ENCODE measurements around the gene DBT. TPM values are rescaled to one million over a fixed set of nuclear protein-coding genes. Genes with fewer than 3 reads are reported as not detected.

Gene DBT
- total and polyA plus RNA-seq, 2 of the 8 experiments (the other 6 are each of a cell fraction or from before 2014, with no cell fraction given): 3.3 to 24.6 TPM

GRCh38 chr1:100206301-100206700, 43.3 kb downstream of the DBT start:
- no peak overlapping the region for H2AK5ac ChIP-seq (ENCODE audit: low read depth, low read length)
- H3K23me2 ChIP-seq (ENCODE audit: low read depth, low read length): no peaks in the 10 kb centered on the region; the same call in 1 of the 2 replicates
- H3K4me2 ChIP-seq (ENCODE audit: insufficient read depth in 1 of 2, low read depth in 2 of 2, low read length in 2 of 2): no peak overlapping the region
- H3K18ac ChIP-seq (ENCODE audit: extremely low read depth, low read length): no peak overlapping the region
- H3K79me2 ChIP-seq (ENCODE audit: control insufficient read depth in 1 of 2, insufficient read depth in 2 of 2, low read length in 2 of 2): no peaks in the 10 kb centered on the region
- no peak overlapping the region for H3K23ac ChIP-seq (ENCODE audit: insufficient read length)
- H2BK5ac ChIP-seq (ENCODE audit: low read depth, low read length): no peak overlapping the region
- H3K14ac ChIP-seq (ENCODE audit: insufficient read length): no peak overlapping the region
- H3K9ac ChIP-seq (replicated peaks in 1 of 4; ENCODE audit: extremely low read depth in 1 of 4, low read depth in 3 of 4, low read length in 3 of 4): no peak overlapping the region
- H3K4me3 ChIP-seq (ENCODE audit: extremely low read depth in 1 of 4, insufficient read depth in 2 of 4, low read depth in 3 of 4, low read length in 4 of 4): no peak overlapping the region
- no peak overlapping the region for H2BK120ac ChIP-seq (replicated peaks; ENCODE audit: low read depth, low read length)
- no peaks in the 10 kb centered on the region for H3K79me1 ChIP-seq (ENCODE audit: low read depth, low read length)
- H4K8ac ChIP-seq (ENCODE audit: extremely low read depth, insufficient read depth, low read length): no peak overlapping the region
- H2AFZ ChIP-seq (ENCODE audit: low read length): no peak overlapping the region
- no peaks in the 10 kb centered on the region for H3K4me1 ChIP-seq (replicated peaks in 1 of 4; ENCODE audit: control insufficient read depth in 3 of 4, insufficient read depth in 4 of 4, low read length in 3 of 4)
- H3K9me3 ChIP-seq (ENCODE audit: insufficient read depth in 2 of 2, low read depth in 1 of 2, low read length in 1 of 2): no peaks in the 10 kb centered on the region
- FAIRE-seq (no peak), DNase-seq (ENCODE audit: low read depth in 1 of 2, low spot score in 2 of 2) (no peak)
- H3K4ac ChIP-seq (replicated peaks; ENCODE audit: insufficient read length, low read depth, low read length): no peak overlapping the region
- ChIA-PET POLR2A (ENCODE audit: partially characterized antibody) (no interaction called here), CTCF (ENCODE audit: partially characterized antibody) (interaction anchor here (1.1 kb wide), 1 partner anchor 232 kb away, joined by 3 read pairs; no protein-coding TSS in a partner anchor)
- no peak overlapping the region for H3K56ac ChIP-seq (replicated peaks; ENCODE audit: insufficient read length, low read depth, low read length)
- H3K36me3 ChIP-seq (ENCODE audit: control insufficient read depth in 2 of 4, insufficient read depth in 4 of 4, low read length in 3 of 4): peaks cover 0 to 44% (median 21%) of the 10 kb centered on the region in 4 experiments
- no peak overlapping the region for H4K91ac ChIP-seq (replicated peaks; ENCODE audit: insufficient read length, low read length)
- 98% methylated on average over 2 of the region's 2 CpGs; no CpG with 5 or more reads in 1 of the 2 experiments for WGBS, 2 experiments (ENCODE audit: extremely low coverage in 1 of 2, insufficient coverage in 1 of 2, insufficient read length in 1 of 2, insufficient replicate concordance in 2 of 2, low coverage in 1 of 2, low lambda C conversion rate in 2 of 2, missing lambda C conversion rate in 1 of 2)
- H2BK20ac ChIP-seq (ENCODE audit: low read length): no peak overlapping the region
- no peak overlapping the region for H2BK12ac ChIP-seq (ENCODE audit: low read depth, low read length)
- H2BK15ac ChIP-seq (ENCODE audit: low read length): no peak overlapping the region
- no peak overlapping the region for H3K27ac ChIP-seq (ENCODE audit: low read depth, low read length)
- no peaks in the 10 kb centered on the region for H4K20me1 ChIP-seq (replicated peaks in 1 of 2; ENCODE audit: control insufficient read depth in 1 of 2, insufficient read depth in 2 of 2, low read length in 2 of 2)
- no peaks in the 10 kb centered on the region for H3K27me3 ChIP-seq (replicated peaks in 1 of 4; ENCODE audit: control insufficient read depth in 3 of 4, extremely low read depth in 1 of 4, insufficient read depth in 3 of 4, low read length in 3 of 4)
- no peak overlapping the region for H4K5ac ChIP-seq (ENCODE audit: insufficient read length, low read depth, low read length)
- TF ChIP-seq PHF8 (conservative IDR thresholded peaks at IDR 0.05; ENCODE audit: low read depth, low read length) (no peak), RFX5 (IDR thresholded peaks at IDR 0.05; ENCODE audit: borderline replicate concordance, low read depth, low read length) (no peak), KDM1A (IDR thresholded peaks at IDR 0.05; ENCODE audit: borderline replicate concordance, low read length) (no peak), EZH2 (IDR thresholded peaks at IDR 0.05; ENCODE audit: low read depth, low read length, severe bottlenecking) (no peak), GTF2F1 (IDR thresholded peaks at IDR 0.05; ENCODE audit: borderline replicate concordance, low read depth, low read length) (no peak), CTBP2 (IDR thresholded peaks at IDR 0.05; ENCODE audit: borderline replicate concordance, insufficient read depth, insufficient read length, low read length) (no peak), JUND (IDR thresholded peaks at IDR 0.05; ENCODE audit: low read length) (no peak)

Data from H1 (cell line).